ENCODE data around the gene CACTIN.
"Not testable (repeated sequence)": the region's sequence is repeated elsewhere in the genome, so short reads cannot be mapped to it uniquely, and the experiment has no call there.

CACTIN gene

DNA sequence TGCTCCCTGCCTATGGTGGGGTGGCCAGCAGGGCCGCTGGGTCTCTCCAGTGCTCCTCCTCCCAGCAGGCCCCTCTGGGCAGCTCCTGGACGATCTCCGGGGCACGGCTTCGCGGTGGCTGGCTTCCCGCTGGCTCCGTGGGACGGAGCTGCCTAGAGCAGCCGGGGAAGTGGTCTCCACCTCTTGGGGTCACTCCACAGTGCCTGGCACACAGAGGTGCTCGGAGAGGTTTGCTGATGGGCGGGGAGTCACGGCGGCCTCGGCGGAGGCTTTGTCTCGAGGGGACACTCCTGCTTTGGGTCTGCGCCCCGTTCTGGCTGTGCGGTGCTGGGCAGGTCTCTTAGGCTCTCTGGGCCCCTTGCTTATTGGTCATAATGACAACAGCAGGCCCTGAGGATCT, 9.9 kb upstream of the CACTIN start:
- TF ChIP-seq, protein P1, sequence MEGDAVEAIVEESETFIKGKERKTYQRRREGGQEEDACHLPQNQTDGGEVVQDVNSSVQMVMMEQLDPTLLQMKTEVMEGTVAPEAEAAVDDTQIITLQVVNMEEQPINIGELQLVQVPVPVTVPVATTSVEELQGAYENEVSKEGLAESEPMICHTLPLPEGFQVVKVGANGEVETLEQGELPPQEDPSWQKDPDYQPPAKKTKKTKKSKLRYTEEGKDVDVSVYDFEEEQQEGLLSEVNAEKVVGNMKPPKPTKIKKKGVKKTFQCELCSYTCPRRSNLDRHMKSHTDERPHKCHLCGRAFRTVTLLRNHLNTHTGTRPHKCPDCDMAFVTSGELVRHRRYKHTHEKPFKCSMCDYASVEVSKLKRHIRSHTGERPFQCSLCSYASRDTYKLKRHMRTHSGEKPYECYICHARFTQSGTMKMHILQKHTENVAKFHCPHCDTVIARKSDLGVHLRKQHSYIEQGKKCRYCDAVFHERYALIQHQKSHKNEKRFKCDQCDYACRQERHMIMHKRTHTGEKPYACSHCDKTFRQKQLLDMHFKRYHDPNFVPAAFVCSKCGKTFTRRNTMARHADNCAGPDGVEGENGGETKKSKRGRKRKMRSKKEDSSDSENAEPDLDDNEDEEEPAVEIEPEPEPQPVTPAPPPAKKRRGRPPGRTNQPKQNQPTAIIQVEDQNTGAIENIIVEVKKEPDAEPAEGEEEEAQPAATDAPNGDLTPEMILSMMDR (IDR thresholded peaks at IDR 0.05; ENCODE audit: control extremely low read depth, extremely low read depth, low read depth, missing control alignments): no peak
- DNase-seq (ENCODE audit: extremely low spot score): no peak
- ChIA-PET CTCF (interaction anchor here (1.3 kb wide), 1 partner anchor 91 kb away, joined by 3 read pairs; no protein-coding TSS in a partner anchor), POLR2A (no interaction called here)

DNA sequence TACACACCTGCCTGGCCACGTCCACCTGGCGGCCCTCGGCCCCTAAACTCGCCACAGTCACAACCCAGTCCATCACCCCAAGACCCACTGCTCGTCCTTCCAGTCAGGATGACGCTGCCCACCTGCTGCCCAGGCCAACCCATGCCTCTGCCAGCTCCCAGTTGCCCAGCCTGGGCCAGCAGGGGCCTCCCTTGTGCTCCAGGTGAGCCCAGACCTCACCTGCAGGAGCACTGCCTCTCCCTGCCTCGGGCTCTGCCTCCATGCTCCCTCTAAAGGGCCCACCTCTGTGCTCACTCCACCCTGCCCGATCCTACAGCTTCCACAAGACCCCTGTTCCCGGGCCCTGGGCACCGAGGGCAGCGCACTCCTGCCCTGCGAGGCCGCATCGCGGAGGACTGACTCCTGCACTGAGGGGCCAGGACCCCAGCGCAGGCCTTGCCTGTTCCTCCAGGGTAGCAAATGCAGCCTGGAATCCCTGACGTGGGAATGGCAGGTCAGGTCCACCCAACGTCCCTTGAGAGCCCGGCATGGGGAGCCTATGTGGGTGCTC, 8.0 kb upstream of the CACTIN start:
- TF ChIP-seq, protein P1 (IDR thresholded peaks at IDR 0.05; ENCODE audit: control extremely low read depth, extremely low read depth, low read depth, missing control alignments): no peak
- CTCF ChIA-PET: no interaction called here
- no peak for DNase-seq (ENCODE audit: extremely low spot score)
- POLR2A ChIA-PET: no interaction called here

DNA sequence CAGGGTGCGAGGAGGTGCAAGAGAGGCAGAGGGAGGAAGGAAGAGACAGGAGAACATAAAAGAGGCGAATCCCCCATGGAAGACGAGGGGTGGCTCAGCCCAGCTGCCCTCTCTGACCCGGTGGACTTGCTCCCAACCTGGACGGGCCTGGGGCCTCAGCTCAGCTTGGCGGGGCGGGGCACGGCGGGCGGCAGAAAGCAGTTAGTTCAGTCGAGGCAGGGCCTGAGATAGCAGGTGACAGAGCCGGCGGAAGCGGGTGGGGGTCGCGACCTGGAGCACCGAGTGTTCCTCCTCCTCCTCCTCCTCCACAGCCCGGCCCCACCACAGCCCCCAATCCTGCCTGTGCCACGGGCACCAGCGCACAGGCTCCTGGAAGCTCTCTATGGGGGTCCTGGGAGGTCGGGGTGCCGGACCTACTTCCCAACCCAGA, 7.0 kb upstream of the CACTIN start:
- CTCF ChIA-PET: no interaction called here
- POLR2A ChIA-PET: no interaction called here
- TF ChIP-seq, protein P1 (IDR thresholded peaks at IDR 0.05; ENCODE audit: control extremely low read depth, extremely low read depth, low read depth, missing control alignments): no peak
- no peak for DNase-seq (ENCODE audit: extremely low spot score)

DNA sequence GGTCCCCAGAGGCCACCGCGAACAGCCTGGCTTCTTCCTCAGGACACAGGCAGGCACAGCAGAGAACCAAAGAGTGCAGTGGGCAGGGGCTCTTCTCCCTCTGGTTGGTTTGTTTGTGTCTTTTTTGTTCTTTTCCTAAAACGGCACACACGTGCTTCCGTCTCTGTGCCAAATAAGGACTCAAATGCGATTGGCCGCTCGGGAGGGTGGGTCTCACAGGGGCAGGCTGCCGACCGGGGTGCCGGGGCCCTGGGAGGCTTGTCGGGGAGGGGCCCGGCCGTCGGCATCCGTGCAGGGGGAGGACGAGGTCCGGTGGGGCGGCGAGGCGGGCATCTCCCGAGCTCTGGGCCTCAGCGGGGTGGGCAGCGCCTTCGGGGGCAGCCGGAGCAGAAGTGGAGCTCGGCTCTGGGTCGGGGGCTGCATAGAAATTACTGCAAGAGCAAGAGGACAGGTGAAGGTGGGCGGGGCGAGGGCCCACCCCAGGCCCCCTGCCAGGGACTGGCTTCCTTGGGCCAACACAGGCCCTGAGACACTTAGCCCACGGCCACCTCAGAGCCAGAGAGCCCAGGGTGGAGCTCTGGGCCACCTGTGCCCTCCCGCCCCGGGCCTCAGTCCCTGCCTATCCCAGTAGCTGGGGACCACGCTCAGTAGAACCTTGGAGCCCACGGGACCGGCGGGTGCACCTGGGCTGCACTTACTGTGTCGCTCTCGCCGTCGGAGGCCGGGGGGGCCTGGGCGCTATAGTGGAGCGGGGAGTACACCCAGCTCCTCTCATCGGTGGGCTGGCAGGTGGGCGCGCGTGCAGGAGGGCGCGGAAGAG, 6.4 kb upstream of the CACTIN start:
- TF ChIP-seq, protein P1 (IDR thresholded peaks at IDR 0.05; ENCODE audit: control extremely low read depth, extremely low read depth, low read depth, missing control alignments): no peak

DNA sequence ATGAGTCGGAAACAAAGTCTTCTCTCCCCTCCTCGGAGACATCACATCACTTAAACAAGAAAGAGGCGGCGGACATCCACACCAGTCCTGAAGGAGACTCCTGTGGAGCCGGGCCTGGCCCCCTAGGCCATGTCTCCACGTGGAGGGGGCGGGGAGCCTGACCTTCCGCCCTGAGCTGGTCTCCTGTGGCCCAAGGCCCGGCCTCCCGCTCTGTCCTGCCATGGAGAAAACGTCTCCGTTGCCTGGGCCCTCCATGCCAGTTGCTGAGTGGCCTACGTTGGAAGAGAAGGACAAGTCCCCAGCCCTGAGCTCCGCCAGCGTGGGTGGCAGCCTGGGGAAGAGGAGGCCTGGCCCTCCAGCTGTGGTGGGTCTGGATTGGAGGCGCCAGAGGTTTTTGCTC, 5.5 kb upstream of the CACTIN start:
- no peak for DNase-seq (ENCODE audit: extremely low spot score)
- ChIA-PET POLR2A (no interaction called here), CTCF (no interaction called here)
- TF ChIP-seq, protein P1 (IDR thresholded peaks at IDR 0.05; ENCODE audit: control extremely low read depth, extremely low read depth, low read depth, missing control alignments): no peak

More for the DNA sequence above, 6.4 kb upstream of the CACTIN start:
- ChIA-PET CTCF (no interaction called here), POLR2A (no interaction called here)
- DNase-seq (ENCODE audit: extremely low spot score): no peak

DNA sequence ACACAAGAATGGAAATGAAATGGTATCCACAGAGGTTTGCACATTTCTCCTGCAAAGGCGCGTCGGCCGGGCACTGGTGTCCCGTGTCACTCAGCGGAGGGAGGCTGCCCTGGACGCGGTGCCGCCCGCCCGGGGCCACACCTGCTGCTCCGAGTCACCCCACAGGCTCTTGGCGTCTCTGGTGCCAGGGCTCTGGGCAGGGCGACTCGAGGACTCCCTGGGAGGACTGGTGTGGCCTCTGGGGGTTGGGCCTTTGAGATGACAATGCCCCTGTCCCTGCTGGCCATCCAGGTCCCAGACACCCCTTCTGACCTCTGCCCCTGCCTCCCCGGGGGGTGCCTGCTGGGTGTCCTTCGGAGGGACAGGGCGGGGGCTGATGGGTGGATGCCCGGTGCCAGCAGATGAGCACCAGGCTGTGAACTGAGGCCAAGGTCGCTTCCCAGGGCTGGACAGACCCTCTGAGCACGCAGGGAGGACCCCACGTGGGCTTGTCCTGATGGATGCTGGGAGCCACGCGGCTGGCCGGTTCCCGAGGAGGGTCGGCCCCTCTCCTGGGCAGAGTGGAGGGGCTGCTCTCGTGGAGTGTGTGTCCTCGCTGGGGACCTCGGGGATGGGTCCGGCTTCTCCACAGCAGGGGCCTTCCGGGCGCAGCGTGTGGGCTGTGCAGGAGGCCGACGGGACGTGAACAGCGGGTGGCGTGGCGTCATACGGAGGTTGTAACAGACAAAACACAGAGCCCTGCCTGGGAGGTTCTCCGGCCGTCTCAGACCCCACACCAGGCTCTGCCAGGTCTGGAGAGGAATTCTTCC, 4.7 kb upstream of the CACTIN start:
- ChIA-PET POLR2A (no interaction called here), CTCF (no interaction called here)
- no peak for DNase-seq (ENCODE audit: extremely low spot score)
- TF ChIP-seq, protein P1 (IDR thresholded peaks at IDR 0.05; ENCODE audit: control extremely low read depth, extremely low read depth, low read depth, missing control alignments): no peak

DNA sequence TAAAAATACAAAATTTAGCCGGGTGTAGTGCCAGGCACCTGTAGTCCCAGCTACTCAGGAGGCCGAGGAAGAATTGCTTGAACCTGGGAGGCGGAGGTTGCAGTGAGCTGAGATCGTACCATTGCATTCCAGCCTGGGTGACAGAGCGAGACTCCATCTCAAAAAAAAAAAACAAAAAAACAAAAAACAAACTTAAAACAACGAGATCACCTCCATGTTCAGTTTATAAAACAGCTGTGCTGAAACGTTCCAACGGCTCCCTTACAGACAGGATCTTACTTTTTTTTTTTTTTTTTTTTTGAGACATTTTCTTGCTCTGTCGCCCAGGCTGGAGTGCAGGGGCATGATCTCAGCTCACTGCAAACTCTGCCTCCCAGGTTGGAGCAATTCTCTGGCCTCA, 2.2 kb upstream of the CACTIN start:
- CTCF ChIA-PET: interaction anchor here (1.6 kb wide), 1 partner anchor 72 kb away, joined by 3 read pairs; no protein-coding TSS in a partner anchor
- POLR2A ChIA-PET: interaction anchor here (0.6 kb wide), 1 partner anchor 72 kb away, joined by 4 read pairs; no protein-coding TSS in a partner anchor

More for the DNA sequence above, 2.2 kb upstream of the CACTIN start:
- not testable (repeated sequence) for DNase-seq (ENCODE audit: extremely low spot score)
